HG03439 (cell line): ENCODE data around the gene LRP1.

Source experiments
- ATAC-seq: cut with Tn5 transposase; IDR thresholded peaks from one replicate; pipeline ENCODE4 v1.9.1; 2021; ENCODE audit warnings: mild to moderate bottlenecking, moderate library complexity; ENCODE audit not compliant: unreplicated experiment

Gene LRP1

GRCh38 chr12:57208631-57209282, 80.5 kb downstream of the LRP1 start:
- ATAC-seq, result no peak

- ATAC-seq, result no peak
Measured at GRCh38 chr12:57209916-57210315, 81.6 kb downstream of the LRP1 start.

- no peak for ATAC-seq
Measured at GRCh38 chr12:57210461-57210860, 82.2 kb downstream of the LRP1 start.

- no peak for ATAC-seq
Measured at GRCh38 chr12:57210926-57211692, 82.8 kb downstream of the LRP1 start.

GRCh38 chr12:57211791-57212700, 83.8 kb downstream of the LRP1 start:
- ATAC-seq, result no peak

GRCh38 chr12:57212701-57213057, 84.4 kb downstream of the LRP1 start:
- ATAC-seq, result no peak

- peak; percentile 50 for ATAC-seq
Measured at GRCh38 chr12:57213058-57213715, 84.9 kb downstream of the LRP1 start.

- ATAC-seq, result no peak
Measured at GRCh38 chr12:57213763-57214397, 85.6 kb downstream of the LRP1 start.

GRCh38 chr12:57214398-57214781, 86.1 kb downstream of the LRP1 start:
- ATAC-seq, result no peak

GRCh38 chr12:57215065-57215464, 86.8 kb downstream of the LRP1 start:
- ATAC-seq, result no peak

GRCh38 chr12:57215668-57216013, 87.4 kb downstream of the LRP1 start:
- peak; percentile 38 for ATAC-seq

- ATAC-seq, result no peak
Measured at GRCh38 chr12:57216014-57216911, 88.0 kb downstream of the LRP1 start, which contains the start of gene NXPH4. Gene NXPH4, plus strand, starts transcription at chr12:57216794. Its CDS starts 176 bp downstream, at chr12:57216970.

- ATAC-seq, result no peak
Measured at GRCh38 chr12:57216921-57217879, 88.9 kb downstream of the LRP1 start.

GRCh38 chr12:57218030-57218853, 90.0 kb downstream of the LRP1 start:
- no peak for ATAC-seq

GRCh38 chr12:57219205-57219992, 91.1 kb downstream of the LRP1 start:
- no peak for ATAC-seq

- ATAC-seq, result no peak
Measured at GRCh38 chr12:57219993-57220754, 91.9 kb downstream of the LRP1 start.
